Measurements from ENCODE around the gene EVC2.

GRCh38 chr4:5750052-5750945 lies 41.9 kb upstream of the EVC2 start:
- TF ChIP-seq POLR2A (IDR thresholded peaks at IDR 0.05) (no peak), CTCF (IDR thresholded peaks at IDR 0.05) (no peak)

Data from lower leg skin (tissue), 3 donors.